ENCODE results near the gene TMEM178B. TPM values are rescaled to one million over a fixed set of nuclear protein-coding genes. Genes with fewer than 3 reads are reported as not detected.

Gene TMEM178B
- total RNA-seq, 1 donor from 2014 or later, result 49.8 TPM

DNA sequence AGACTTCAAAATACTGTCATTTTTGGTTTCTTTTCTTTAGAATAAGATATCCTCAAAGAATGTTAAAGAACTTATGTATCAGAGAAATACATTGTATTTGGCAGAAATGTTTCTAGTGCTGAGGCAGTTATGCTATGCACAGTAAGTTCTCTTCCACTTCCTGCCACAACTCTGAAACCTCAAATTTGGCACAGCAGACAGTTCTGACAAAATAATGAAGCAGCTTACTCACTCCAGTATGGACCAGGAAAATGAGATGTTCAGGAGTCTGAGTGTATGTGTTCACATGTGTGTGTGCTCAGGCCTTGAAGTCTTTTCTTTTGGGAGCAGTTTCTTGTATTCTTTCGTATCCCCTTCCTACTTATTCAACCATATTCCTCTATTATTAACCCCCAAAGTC lies 280.4 kb downstream of the TMEM178B start:
- H3K27ac Mint-ChIP-seq (ENCODE audit: unreplicated experiment), result no peak overlapping the region
- H3K9me3 Mint-ChIP-seq (ENCODE audit: unreplicated experiment), result peaks cover 2% of the 10 kb centered on the region
- no peak overlapping the region for H3K4me3 Mint-ChIP-seq (ENCODE audit: unreplicated experiment)

GRCh38 chr7:141355032-141355431 lies 281.2 kb downstream of the TMEM178B start:
- no peak for DNase-seq
- TF ChIP-seq CTCF (IDR thresholded peaks at IDR 0.05; ENCODE audit: partially characterized antibody, unreplicated experiment), result no peak
- peaks cover 9% of the 10 kb centered on the region for H3K4me1 Mint-ChIP-seq (ENCODE audit: low read depth, unreplicated experiment)
- no peak overlapping the region for H3K4me3 Mint-ChIP-seq (ENCODE audit: unreplicated experiment)
- H3K9me3 Mint-ChIP-seq (ENCODE audit: unreplicated experiment), result peaks cover 2% of the 10 kb centered on the region
- peaks cover 6% of the 10 kb centered on the region for H3K27me3 Mint-ChIP-seq (ENCODE audit: unreplicated experiment)
- H3K27ac Mint-ChIP-seq (ENCODE audit: unreplicated experiment), result no peak overlapping the region
- no peaks in the 10 kb centered on the region for H3K36me3 Mint-ChIP-seq (ENCODE audit: unreplicated experiment)

More for the DNA sequence above, 280.4 kb downstream of the TMEM178B start:
- DNase-seq, result no peak
- Mint-ChIP-seq H3K27me3 (ENCODE audit: unreplicated experiment) (peaks cover 6% of the 10 kb centered on the region), H3K36me3 (ENCODE audit: unreplicated experiment) (no peaks in the 10 kb centered on the region), H3K4me1 (ENCODE audit: low read depth, unreplicated experiment) (peaks cover 10% of the 10 kb centered on the region)
- no peak for TF ChIP-seq CTCF (IDR thresholded peaks at IDR 0.05; ENCODE audit: partially characterized antibody, unreplicated experiment)

DNA sequence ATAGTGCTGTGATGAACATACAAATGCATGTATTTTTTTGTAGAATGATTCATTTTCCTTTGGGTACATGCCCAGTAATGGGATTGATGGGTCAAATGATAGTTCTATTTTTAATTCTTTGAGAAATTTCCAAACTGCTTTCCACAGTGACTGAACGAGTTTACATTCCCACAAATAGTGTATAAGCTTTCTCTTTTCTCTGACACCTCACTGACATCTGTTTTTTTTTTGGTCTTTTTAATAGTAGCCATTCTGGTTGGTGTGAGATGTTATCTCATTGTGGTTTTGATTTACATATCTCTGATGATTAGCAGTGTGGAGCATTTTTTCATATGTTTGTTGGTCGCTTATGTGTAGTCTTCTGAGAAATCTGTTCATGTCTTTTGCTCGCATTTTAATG lies 282.3 kb downstream of the TMEM178B start:
- Mint-ChIP-seq H3K27me3 (ENCODE audit: unreplicated experiment) (peaks cover 6% of the 10 kb centered on the region), H3K9me3 (ENCODE audit: unreplicated experiment) (peaks cover 2% of the 10 kb centered on the region), H3K4me1 (ENCODE audit: low read depth, unreplicated experiment) (peaks cover 9% of the 10 kb centered on the region), H3K36me3 (ENCODE audit: unreplicated experiment) (no peaks in the 10 kb centered on the region), H3K4me3 (ENCODE audit: unreplicated experiment) (no peak overlapping the region), H3K27ac (ENCODE audit: unreplicated experiment) (no peak overlapping the region)
- no peak for TF ChIP-seq CTCF (IDR thresholded peaks at IDR 0.05; ENCODE audit: partially characterized antibody, unreplicated experiment)
- DNase-seq, result no peak

DNA sequence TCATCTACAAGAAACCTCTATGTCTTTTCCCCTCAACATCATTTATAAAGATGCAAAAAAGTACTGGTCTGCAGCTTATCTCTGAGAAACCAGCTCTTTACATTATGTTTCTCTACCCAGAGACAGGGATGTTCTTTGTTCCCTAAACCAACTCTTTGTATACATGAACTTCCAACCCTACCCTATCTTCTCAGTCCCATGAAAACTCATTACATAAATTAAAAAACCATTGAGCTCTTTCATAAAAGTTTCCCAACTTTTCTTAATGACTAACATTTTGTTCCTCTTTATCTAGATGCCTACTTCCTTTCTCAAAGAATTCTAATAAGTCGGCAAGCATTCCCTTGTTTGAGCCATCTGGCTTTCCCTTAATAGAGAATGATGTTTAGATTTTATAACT lies 284.5 kb downstream of the TMEM178B start:
- H3K4me1 Mint-ChIP-seq (ENCODE audit: low read depth, unreplicated experiment), result peaks cover 17% of the 10 kb centered on the region
- H3K27ac Mint-ChIP-seq (ENCODE audit: unreplicated experiment), result no peak overlapping the region
- peaks cover 5% of the 10 kb centered on the region for H3K27me3 Mint-ChIP-seq (ENCODE audit: unreplicated experiment)
- peaks cover 2% of the 10 kb centered on the region for H3K9me3 Mint-ChIP-seq (ENCODE audit: unreplicated experiment)
- DNase-seq, result no peak
- H3K36me3 Mint-ChIP-seq (ENCODE audit: unreplicated experiment), result no peaks in the 10 kb centered on the region
- no peak for TF ChIP-seq CTCF (IDR thresholded peaks at IDR 0.05; ENCODE audit: partially characterized antibody, unreplicated experiment)
- no peak overlapping the region for H3K4me3 Mint-ChIP-seq (ENCODE audit: unreplicated experiment)

DNA sequence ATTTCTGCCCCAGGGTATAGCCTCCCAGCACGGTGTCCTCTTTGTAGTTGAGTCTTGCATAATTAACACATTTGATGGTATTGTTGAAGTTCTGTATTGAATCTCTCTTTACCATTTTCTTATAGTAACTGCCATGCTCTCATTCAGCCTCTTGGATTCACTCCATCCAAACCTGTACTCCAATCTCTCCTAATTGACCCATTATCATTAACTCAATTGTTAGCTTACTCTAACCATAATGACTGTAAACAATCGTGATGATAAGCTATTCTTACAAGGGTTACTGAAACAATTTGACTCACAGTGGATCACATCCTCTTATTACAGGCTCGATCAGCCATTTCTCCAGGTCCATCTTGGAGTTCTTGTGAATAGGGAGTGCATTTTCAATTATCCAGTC lies 285.4 kb downstream of the TMEM178B start:
- DNase-seq, result no peak
- H3K36me3 Mint-ChIP-seq (ENCODE audit: unreplicated experiment), result no peaks in the 10 kb centered on the region
- H3K27me3 Mint-ChIP-seq (ENCODE audit: unreplicated experiment), result peaks cover 5% of the 10 kb centered on the region
- TF ChIP-seq CTCF (IDR thresholded peaks at IDR 0.05; ENCODE audit: partially characterized antibody, unreplicated experiment), result no peak
- H3K4me3 Mint-ChIP-seq (ENCODE audit: unreplicated experiment), result no peak overlapping the region
- H3K9me3 Mint-ChIP-seq (ENCODE audit: unreplicated experiment), result peaks cover 2% of the 10 kb centered on the region
- H3K4me1 Mint-ChIP-seq (ENCODE audit: low read depth, unreplicated experiment), result peaks cover 16% of the 10 kb centered on the region
- no peak overlapping the region for H3K27ac Mint-ChIP-seq (ENCODE audit: unreplicated experiment)

Measured in glutamatergic neuron (in vitro differentiated cells).